ENCODE data around the gene GNB2. TPM values are rescaled to one million over a fixed set of nuclear protein-coding genes. Genes with fewer than 3 reads are reported as not detected.

Gene GNB2
- total and polyA plus RNA-seq, 2 of the 13 experiments (the other 11 are each of a cell fraction or from before 2014, with no cell fraction given), result 48.3 to 67.1 TPM

- TF ChIP-seq SKI (IDR thresholded peaks at IDR 0.05; ENCODE audit: partially characterized antibody) (no peak), ZNF34 (CRISPR knock-in tag; IDR thresholded peaks at IDR 0.05; ENCODE audit: borderline replicate concordance) (no peak), KDM3A (CRISPR knock-in tag; IDR thresholded peaks at IDR 0.05; ENCODE audit: low read depth) (no peak), NONO (IDR thresholded peaks at IDR 0.05) (no peak), NONO (CRISPR knock-in tag; conservative IDR thresholded peaks at IDR 0.05) (no peak; the same call in 1 of the 2 replicates), ZNF136 (CRISPR knock-in tag; IDR thresholded peaks at IDR 0.05; ENCODE audit: low read depth) (no peak), HMGXB3 (CRISPR knock-in tag; IDR thresholded peaks at IDR 0.05; ENCODE audit: borderline replicate concordance) (no peak), PRMT3 (CRISPR knock-in tag; IDR thresholded peaks at IDR 0.05; ENCODE audit: borderline replicate concordance, low read depth) (no peak), HHEX (CRISPR knock-in tag; IDR thresholded peaks at IDR 0.05) (no peak), ZBTB39 (CRISPR knock-in tag; IDR thresholded peaks at IDR 0.05) (no peak), ZUFSP (CRISPR knock-in tag; IDR thresholded peaks at IDR 0.05; ENCODE audit: borderline replicate concordance) (no peak), ZNF589 (CRISPR knock-in tag; conservative IDR thresholded peaks at IDR 0.05) (no peak), FOXP1 (IDR thresholded peaks at IDR 0.05) (no peak), FOXP1 (CRISPR knock-in tag; IDR thresholded peaks at IDR 0.05) (no peak), CBX5 (CRISPR knock-in tag; IDR thresholded peaks at IDR 0.05; ENCODE audit: borderline replicate concordance) (no peak), NR1H2 (CRISPR knock-in tag; IDR thresholded peaks at IDR 0.05; ENCODE audit: borderline replicate concordance, low read depth) (no peak), ARNT (IDR thresholded peaks at IDR 0.05) (no peak), POLR2G (IDR thresholded peaks at IDR 0.05; ENCODE audit: low read depth, low read length) (peak; percentile 14; the same call in 1 of the 2 replicates), HNRNPH1 (optimal IDR thresholded peaks at IDR 0.05; ENCODE audit: low read depth, low read length) (no peak), ADNP (CRISPR knock-in tag; IDR thresholded peaks at IDR 0.05) (no peak), ZC3H13 (CRISPR knock-in tag; IDR thresholded peaks at IDR 0.05) (no peak), WIZ (CRISPR knock-in tag; IDR thresholded peaks at IDR 0.05) (no peak), BCL6 (CRISPR knock-in tag; IDR thresholded peaks at IDR 0.05) (no peak), PTBP1 (IDR thresholded peaks at IDR 0.05; ENCODE audit: low read depth, low read length, poor library complexity, severe bottlenecking) (no peak)
These were observed 47.3 kb downstream of the GNB2 start (continued) for GRCh38 chr7:100720671-100721504.
